ENCODE results near the gene MAP4K4. TPM values are rescaled to one million over a fixed set of nuclear protein-coding genes. Genes with fewer than 3 reads are reported as not detected.

Gene MAP4K4
- total and polyA plus RNA-seq, 2 of the 4 experiments (the other 2 are of a cell fraction): 89.4 to 124 TPM

- CTCF ChIA-PET: interaction anchor here (1.0 to 1.3 kb wide), 2 partner anchors 8 to 69 kb away, joined by 3 read pairs; no protein-coding TSS in a partner anchor
These were observed 65.1 kb downstream of the MAP4K4 start for GRCh38 chr2:101762451-101763171.

More at GRCh38 chr2:101762451-101763171, 65.1 kb downstream of the MAP4K4 start:
- in situ Hi-C loops (cut with MboI; ENCODE audit: low sequenced_read_pairs) (no loop called here), intact Hi-C loops (cut with micrococcal nuclease) (no loop called here), dilution Hi-C loops (cut with HindIII; ENCODE audit: low sequenced_read_pairs, unreplicated experiment) (no loop called here)
- H4K20me1 ChIP-seq (ENCODE audit: insufficient read depth, low read length): peaks cover 58% of the 10 kb centered on the region
- H2BK20ac ChIP-seq (ENCODE audit: low read depth, low read length): no peak overlapping the region
- no peak overlapping the region for H2AK9ac ChIP-seq (replicated peaks; ENCODE audit: low read depth, low read length, poor library complexity)
- H4K8ac ChIP-seq (ENCODE audit: low read depth in 2 of 2, low read length in 2 of 2): peak overlapping the region in 1 of 2 experiments; percentile 21; a peak in 2 of 4 replicates
- H3K9me1 ChIP-seq (ENCODE audit: insufficient read depth, low read length): peaks cover 24% of the 10 kb centered on the region
- peak overlapping the region; percentile 57; the same call in 1 of the 2 replicates for H3K14ac ChIP-seq (replicated peaks; ENCODE audit: low read depth, low read length)
- H3K4me1 ChIP-seq (ENCODE audit: control insufficient read depth, insufficient read depth, low read length): peaks cover 32% of the 10 kb centered on the region
- peak overlapping the region; percentile 59 for H3K4ac ChIP-seq (ENCODE audit: low read depth, low read length)
- H2AK5ac ChIP-seq (ENCODE audit: low read depth, low read length): peak overlapping the region; percentile 57; the same call in 1 of the 2 replicates
- POLR2A ChIA-PET (ENCODE audit: unreplicated experiment): interaction anchor here (1.0 kb wide), 1 partner anchor 62 kb away, joined by 5 read pairs; no protein-coding TSS in a partner anchor
- no peak overlapping the region for H3K4me3 ChIP-seq (ENCODE audit: insufficient read depth, low read depth, low read length)
- H3K9ac ChIP-seq (ENCODE audit: low read depth, low read length): no peak overlapping the region
- no CpG with 5 or more reads among the region's 4 CpGs for WGBS, 2 experiments (ENCODE audit: extremely low coverage in 2 of 2, insufficient read length in 1 of 2)
- H3K18ac ChIP-seq (ENCODE audit: low read depth, low read length): peak overlapping the region; percentile 5; the same call in 1 of the 2 replicates
- H3K36me3 ChIP-seq (ENCODE audit: control insufficient read depth, insufficient read depth, low read length): no peaks in the 10 kb centered on the region
- H2BK120ac ChIP-seq (ENCODE audit: low read depth, low read length): no peak overlapping the region; the same call in 1 of the 2 replicates
- H4K91ac ChIP-seq (ENCODE audit: insufficient read depth, low read depth, low read length): 0 out of 2 replicates have a peak overlapping the region, but pooled peaks have one; percentile 10
- no peak for TF ChIP-seq CTCF (conservative IDR thresholded peaks at IDR 0.05; ENCODE audit: low read depth, low read length)
- TF ChIP-seq MAFK (IDR thresholded peaks at IDR 0.05; ENCODE audit: low read depth, low read length): no peak
- TF ChIP-seq RAD21 (IDR thresholded peaks at IDR 0.05; ENCODE audit: low read length): no peak
- TF ChIP-seq USF2 (IDR thresholded peaks at IDR 0.05; ENCODE audit: low read depth, low read length): no peak
- 0 out of 2 replicates have a peak overlapping the region, but pooled peaks have one; percentile 11 for H3K4me2 ChIP-seq (ENCODE audit: low read depth, low read length)
- no peak overlapping the region for H2BK15ac ChIP-seq (ENCODE audit: low read depth, low read length)
- peaks cover 9 to 60% of the 10 kb centered on the region in 2 experiments for H3K79me1 ChIP-seq (ENCODE audit: low read depth in 1 of 2, low read length in 2 of 2)
- peak overlapping the region; percentile 19; the same call in 1 of the 2 replicates for H3K27ac ChIP-seq (ENCODE audit: insufficient read depth, low read length)
- H3K23ac ChIP-seq (ENCODE audit: low read depth, low read length): peak overlapping the region; percentile 88
- H3K27me3 ChIP-seq (ENCODE audit: control insufficient read depth, insufficient read depth, low read length): no peaks in the 10 kb centered on the region
- H3K9me3 ChIP-seq (ENCODE audit: control insufficient read depth, insufficient read depth, low read length): no peaks in the 10 kb centered on the region
- 0 out of 2 replicates have a peak overlapping the region, but pooled peaks have one; percentile 17 for H3K56ac ChIP-seq (ENCODE audit: extremely low read depth, insufficient read depth, low read length)
- BruUV-seq (replicated peaks): no TSS peak
- H4K5ac ChIP-seq (ENCODE audit: low read depth, low read length): no peak overlapping the region
- no peak for DNase-seq
- no peak for ATAC-seq (ENCODE audit: low read depth)
- no peak overlapping the region for H2AFZ ChIP-seq (replicated peaks; ENCODE audit: low read length, poor library complexity)
- peak overlapping the region; percentile 1 for H2BK5ac ChIP-seq (ENCODE audit: low read depth, low read length, poor library complexity, severe bottlenecking)
